NB4 (cell line): ENCODE measurements around the gene FSIP1.

ENCODE experiments used
- DNase-seq: peaks from one replicate; pipeline ENCODE4 v3.0.0; 2010; ENCODE audit warnings: low read depth
- H3K4me3 ChIP-seq: one replicate; pipeline ENCODE4 v1.5.1; 2011; ENCODE audit warnings: mild to moderate bottlenecking, low read depth, low read length, moderate library complexity
- MYC ChIP-seq: IDR thresholded peaks from 2 replicates; pipeline ENCODE4 v1.6.1; 2011; ENCODE audit warnings: low read depth, low read length
- POLR2A ChIP-seq: IDR thresholded peaks from 2 replicates; pipeline ENCODE4 v1.6.1; 2011; ENCODE audit warnings: mild to moderate bottlenecking; ENCODE audit not compliant: insufficient read length; ENCODE audit errors: extremely low read depth
- TF ChIP-seq, protein P1 (sequence below): IDR thresholded peaks from 2 replicates; pipeline ENCODE4 v1.6.1; 2011; ENCODE audit warnings: low read depth, low read length
- TF ChIP-seq, protein P2 (sequence below): IDR thresholded peaks from one replicate; pipeline ENCODE4 v1.5.1; 2012; ENCODE audit warnings: low read depth, low read length

FSIP1 gene

DNA sequence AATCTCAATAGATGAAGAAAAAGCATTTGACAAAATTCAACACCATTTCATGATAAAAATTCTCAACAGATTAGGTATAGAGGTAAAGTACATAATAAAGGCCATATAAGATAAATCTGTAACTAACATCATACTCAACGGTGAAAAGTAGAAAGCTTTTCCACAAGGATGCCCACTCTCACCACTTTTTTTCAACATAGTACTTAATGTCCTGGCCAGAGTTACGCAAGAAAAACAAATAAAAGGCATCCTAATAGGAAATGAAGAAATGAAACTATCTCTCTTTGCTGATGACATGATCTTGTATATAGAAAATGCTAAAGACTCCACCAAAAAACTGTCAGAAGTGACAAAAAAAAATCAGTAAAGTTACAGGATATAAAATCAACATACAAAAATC lies 168.8 kb downstream of the FSIP1 start:
- TF ChIP-seq, protein P1, sequence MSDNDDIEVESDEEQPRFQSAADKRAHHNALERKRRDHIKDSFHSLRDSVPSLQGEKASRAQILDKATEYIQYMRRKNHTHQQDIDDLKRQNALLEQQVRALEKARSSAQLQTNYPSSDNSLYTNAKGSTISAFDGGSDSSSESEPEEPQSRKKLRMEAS: no peak
- TF ChIP-seq POLR2A (no peak), MYC (no peak)
- TF ChIP-seq, protein P2, sequence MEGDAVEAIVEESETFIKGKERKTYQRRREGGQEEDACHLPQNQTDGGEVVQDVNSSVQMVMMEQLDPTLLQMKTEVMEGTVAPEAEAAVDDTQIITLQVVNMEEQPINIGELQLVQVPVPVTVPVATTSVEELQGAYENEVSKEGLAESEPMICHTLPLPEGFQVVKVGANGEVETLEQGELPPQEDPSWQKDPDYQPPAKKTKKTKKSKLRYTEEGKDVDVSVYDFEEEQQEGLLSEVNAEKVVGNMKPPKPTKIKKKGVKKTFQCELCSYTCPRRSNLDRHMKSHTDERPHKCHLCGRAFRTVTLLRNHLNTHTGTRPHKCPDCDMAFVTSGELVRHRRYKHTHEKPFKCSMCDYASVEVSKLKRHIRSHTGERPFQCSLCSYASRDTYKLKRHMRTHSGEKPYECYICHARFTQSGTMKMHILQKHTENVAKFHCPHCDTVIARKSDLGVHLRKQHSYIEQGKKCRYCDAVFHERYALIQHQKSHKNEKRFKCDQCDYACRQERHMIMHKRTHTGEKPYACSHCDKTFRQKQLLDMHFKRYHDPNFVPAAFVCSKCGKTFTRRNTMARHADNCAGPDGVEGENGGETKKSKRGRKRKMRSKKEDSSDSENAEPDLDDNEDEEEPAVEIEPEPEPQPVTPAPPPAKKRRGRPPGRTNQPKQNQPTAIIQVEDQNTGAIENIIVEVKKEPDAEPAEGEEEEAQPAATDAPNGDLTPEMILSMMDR: no peak
- no peak overlapping the region for H3K4me3 ChIP-seq
- DNase-seq: no peak

DNA sequence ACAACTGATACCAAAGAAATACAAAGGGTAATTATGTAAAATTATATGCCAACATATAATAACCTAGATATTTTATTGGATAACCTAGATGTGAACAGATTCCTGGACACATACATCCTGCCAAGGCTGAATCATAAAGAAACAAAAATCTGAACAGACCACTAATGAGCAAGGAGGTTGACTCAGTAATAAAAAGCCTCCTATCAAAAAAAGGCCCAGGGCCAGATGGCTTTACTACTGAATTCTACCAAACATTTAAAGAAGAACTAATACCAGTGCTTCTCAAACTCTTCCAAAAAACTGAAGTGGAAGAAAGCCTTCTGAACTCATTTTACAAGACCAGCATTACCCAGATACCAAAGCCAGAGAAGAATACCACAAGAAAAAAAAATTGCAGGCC lies 169.4 kb downstream of the FSIP1 start:
- no peak for DNase-seq
- H3K4me3 ChIP-seq: no peak overlapping the region
- TF ChIP-seq POLR2A (no peak), MYC (no peak)
- TF ChIP-seq, protein P1: no peak
- TF ChIP-seq, protein P2: no peak

DNA sequence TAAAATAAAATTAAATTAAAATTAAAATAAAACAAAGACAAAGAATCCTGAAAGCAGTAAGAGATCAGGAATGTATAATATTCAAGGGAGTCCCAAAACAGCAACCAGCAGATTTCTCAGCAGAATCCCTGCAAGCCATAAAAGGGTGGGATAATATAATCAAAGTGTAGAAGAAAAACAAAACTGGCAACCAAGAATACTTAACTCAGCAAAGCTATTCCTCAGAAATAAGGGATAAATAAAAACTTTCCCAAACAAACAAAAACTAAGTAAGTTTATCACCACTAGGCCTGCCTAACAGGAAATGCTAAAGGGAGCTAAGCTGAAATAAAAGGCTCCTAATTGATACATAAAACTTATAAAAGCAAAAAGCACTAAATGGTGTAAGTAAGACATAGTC lies 172.0 kb downstream of the FSIP1 start:
- H3K4me3 ChIP-seq: no peak overlapping the region
- no peak for DNase-seq
- TF ChIP-seq, protein P2: no peak
- TF ChIP-seq, protein P1: no peak
- TF ChIP-seq MYC (no peak), POLR2A (no peak)

DNA sequence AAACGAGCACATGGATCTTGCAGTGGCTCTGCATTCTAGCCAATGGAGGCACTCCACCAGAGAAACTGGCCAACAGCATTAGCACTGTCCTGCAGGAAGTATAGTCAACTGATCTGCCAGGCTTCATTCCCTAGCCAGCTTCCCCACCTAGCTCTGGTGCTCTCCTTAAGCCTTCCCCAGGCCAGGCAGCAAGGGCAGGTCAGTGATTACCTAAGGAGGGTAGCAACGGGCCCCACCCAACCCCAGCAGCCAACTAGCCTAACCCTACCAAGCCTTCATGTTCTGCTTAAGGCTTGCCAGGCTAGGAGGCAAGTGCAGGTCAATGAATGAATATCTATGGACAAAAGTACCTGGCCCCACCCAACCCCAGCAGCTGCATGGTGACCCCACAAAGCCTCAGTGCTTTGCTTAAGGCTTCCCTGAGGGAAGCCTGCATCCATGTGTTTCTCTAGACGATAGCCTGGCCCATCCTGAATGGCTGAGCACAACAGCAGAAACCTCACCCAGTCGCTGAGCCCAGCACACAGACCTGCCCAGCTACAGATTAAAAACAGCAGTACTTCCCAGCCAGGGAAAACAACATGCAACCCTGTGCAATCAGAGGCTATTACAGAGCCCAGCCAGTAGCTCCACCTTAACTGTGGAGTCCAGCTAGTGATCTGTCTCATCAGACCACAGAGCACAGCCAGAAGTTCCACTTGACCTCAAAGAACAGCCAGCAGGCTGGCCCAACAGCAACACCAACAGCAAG lies 173.3 kb downstream of the FSIP1 start:
- no peak for DNase-seq
- no peak for TF ChIP-seq POLR2A
- TF ChIP-seq, protein P2: no peak
- H3K4me3 ChIP-seq: no peak overlapping the region

DNA sequence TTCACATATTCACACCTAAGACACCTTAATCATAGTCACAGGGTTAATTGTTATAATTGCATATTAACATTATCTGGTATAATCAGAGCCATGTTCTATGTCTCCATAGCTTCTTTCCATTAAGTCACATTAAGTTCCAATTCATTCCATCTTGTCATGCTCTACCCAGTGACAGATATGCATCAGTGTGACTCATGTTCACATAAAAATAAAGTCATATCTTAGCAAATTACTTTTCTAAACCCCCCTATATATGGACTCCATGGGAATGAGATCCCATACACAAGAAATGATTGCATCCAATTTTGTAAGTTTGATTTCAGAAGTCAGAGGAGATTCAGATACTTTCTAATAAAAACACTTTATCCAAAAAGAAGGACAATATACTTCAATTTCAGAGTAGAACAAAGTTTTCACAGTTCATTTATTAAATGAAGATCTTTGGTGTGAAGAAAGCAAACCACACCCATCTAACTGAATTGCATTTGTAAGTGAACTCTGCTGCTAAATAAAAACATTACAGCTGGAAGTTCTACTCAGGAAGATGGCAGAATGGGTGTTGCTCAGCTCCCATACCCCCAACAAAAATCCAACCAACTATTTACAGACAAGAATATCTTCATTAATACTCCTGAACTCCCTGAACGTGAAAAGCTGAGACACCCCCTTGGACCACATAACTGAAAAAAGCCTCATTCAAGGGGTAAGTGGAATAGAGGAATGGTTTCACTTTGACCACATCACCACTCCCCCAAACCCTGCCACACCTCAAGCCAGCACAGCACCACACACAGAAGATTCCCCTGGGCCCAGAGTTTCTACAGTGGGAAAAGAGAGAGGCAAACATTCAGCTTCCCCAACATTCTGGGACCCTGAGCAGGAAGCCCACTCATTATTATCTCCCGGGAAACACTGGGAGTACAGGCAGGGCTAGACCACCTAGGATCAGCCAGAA lies 174.2 kb downstream of the FSIP1 start:
- no peak overlapping the region for H3K4me3 ChIP-seq
- DNase-seq: no peak
- no peak for TF ChIP-seq MYC

DNA sequence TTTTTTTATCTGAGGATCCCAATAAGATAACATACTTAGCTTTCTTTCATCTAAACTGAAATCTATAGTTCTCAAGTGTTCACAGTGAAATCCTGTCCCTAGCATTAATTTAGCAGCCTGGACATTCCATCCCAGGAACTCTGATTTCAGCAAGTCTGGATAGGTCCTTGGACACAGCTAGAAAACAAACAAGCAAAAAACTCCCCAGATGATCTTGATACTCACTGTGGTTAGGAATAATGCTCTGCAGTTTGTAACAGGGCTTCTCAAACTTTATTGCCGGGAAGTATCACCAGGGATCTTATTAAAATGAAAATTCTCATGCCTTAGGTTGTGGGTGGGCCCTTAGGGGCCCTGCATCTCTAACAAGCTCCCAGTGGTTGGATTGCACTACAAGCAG lies 177.5 kb downstream of the FSIP1 start:
- no peak overlapping the region for H3K4me3 ChIP-seq
- TF ChIP-seq POLR2A: no peak
- TF ChIP-seq, protein P2: no peak
- no peak for DNase-seq
